HUES64 (cell line): ENCODE data around the gene LPAR1.

Experiments
- H3K27ac ChIP-seq: 2 replicates; pipeline ENCODE4 v1.7.0; 2013; ENCODE audit warnings: low read depth, low read length, inconsistent platforms
- H3K27me3 ChIP-seq: 2 replicates; pipeline ENCODE4 v1.6.1; 2013; ENCODE audit warnings: mild to moderate bottlenecking, low read length; ENCODE audit not compliant: insufficient read depth
- H3K36me3 ChIP-seq: 2 replicates; pipeline ENCODE4 v1.6.1; 2013; ENCODE audit warnings: mild to moderate bottlenecking, low read length; ENCODE audit not compliant: insufficient read depth
- H3K4me1 ChIP-seq: 2 replicates; pipeline ENCODE4 v1.6.1; 2013; ENCODE audit warnings: mild to moderate bottlenecking, low read length, moderate library complexity; ENCODE audit not compliant: insufficient read depth
- H3K4me3 ChIP-seq: 2 replicates; pipeline ENCODE4 v1.5.1; 2013; ENCODE audit warnings: mild to moderate bottlenecking, low read length, moderate library complexity
- H3K9ac ChIP-seq: 2 replicates; pipeline ENCODE4 v1.6.1; 2013; ENCODE audit warnings: mild to moderate bottlenecking, low read depth, low read length
- H3K9me3 ChIP-seq: 2 replicates; pipeline ENCODE4 v1.6.1; 2013; ENCODE audit warnings: low read depth, low read length; ENCODE audit not compliant: insufficient read depth
- WGBS: fragments of 150-250, 120-280 bp; methylation state at CpG from one replicate; pipeline ENCODE4 v1.1.7; 2013; ENCODE audit warnings: missing lambda C conversion rate; 5-methylcytosine and 5-hydroxymethylcytosine counted together

Gene LPAR1

GRCh38 chr9:110919050-110919435, 119.2 kb downstream of the LPAR1 start:
- H3K27ac ChIP-seq = no peak overlapping the region
- H3K27me3 ChIP-seq = no peaks in the 10 kb centered on the region
- H3K9me3 ChIP-seq = no peaks in the 10 kb centered on the region; the same call in 1 of the 2 replicates
- no peaks in the 10 kb centered on the region for H3K4me1 ChIP-seq
- no peaks in the 10 kb centered on the region for H3K36me3 ChIP-seq
- WGBS = 94% methylated on average over 3 of the region's 3 CpGs
- H3K9ac ChIP-seq = no peak overlapping the region
- no peak overlapping the region for H3K4me3 ChIP-seq

- no peaks in the 10 kb centered on the region; the same call in 1 of the 2 replicates for H3K9me3 ChIP-seq
- no peak overlapping the region for H3K9ac ChIP-seq
- H3K27me3 ChIP-seq = no peaks in the 10 kb centered on the region
- no peak overlapping the region for H3K27ac ChIP-seq
- no peaks in the 10 kb centered on the region for H3K36me3 ChIP-seq
- H3K4me3 ChIP-seq = no peak overlapping the region
- 98% methylated on average over 1 of the region's 1 CpG for WGBS
- no peaks in the 10 kb centered on the region for H3K4me1 ChIP-seq
Observed at GRCh38 chr9:110918316-110919049, 119.8 kb downstream of the LPAR1 start.

GRCh38 chr9:110916403-110916802, 121.9 kb downstream of the LPAR1 start:
- H3K9me3 ChIP-seq = no peaks in the 10 kb centered on the region; the same call in 1 of the 2 replicates
- no peaks in the 10 kb centered on the region for H3K27me3 ChIP-seq
- H3K27ac ChIP-seq = no peak overlapping the region
- no peak overlapping the region for H3K9ac ChIP-seq
- H3K4me3 ChIP-seq = no peak overlapping the region
- no peaks in the 10 kb centered on the region for H3K36me3 ChIP-seq
- WGBS = 60% methylated on average over 1 of the region's 2 CpGs
- no peaks in the 10 kb centered on the region for H3K4me1 ChIP-seq

- Histone ChIP-seq H3K27me3 (no peaks in the 10 kb centered on the region), H3K4me3 (no peak overlapping the region), H3K36me3 (no peaks in the 10 kb centered on the region; the same call in 1 of the 2 replicates), H3K9me3 (peaks cover 14% of the 10 kb centered on the region), H3K4me1 (no peaks in the 10 kb centered on the region), H3K27ac (no peak overlapping the region), H3K9ac (no peak overlapping the region)
- WGBS = 95% methylated on average over 5 of the region's 7 CpGs
Observed at GRCh38 chr9:110912419-110913291, 125.6 kb downstream of the LPAR1 start.

GRCh38 chr9:110911659-110912418, 126.4 kb downstream of the LPAR1 start:
- H3K4me1 ChIP-seq = no peaks in the 10 kb centered on the region
- WGBS = 93% methylated on average over 4 of the region's 4 CpGs
- no peaks in the 10 kb centered on the region for H3K27me3 ChIP-seq
- H3K9ac ChIP-seq = no peak overlapping the region
- peaks cover 14% of the 10 kb centered on the region for H3K9me3 ChIP-seq
- no peak overlapping the region for H3K4me3 ChIP-seq
- H3K27ac ChIP-seq = no peak overlapping the region
- no peaks in the 10 kb centered on the region; the same call in 1 of the 2 replicates for H3K36me3 ChIP-seq

- no peak overlapping the region for H3K9ac ChIP-seq
- H3K27me3 ChIP-seq = no peaks in the 10 kb centered on the region
- H3K36me3 ChIP-seq = no peaks in the 10 kb centered on the region; the same call in 1 of the 2 replicates
- H3K4me3 ChIP-seq = no peak overlapping the region
- H3K27ac ChIP-seq = no peak overlapping the region
- 95% methylated on average over 2 of the region's 2 CpGs for WGBS
- peaks cover 14% of the 10 kb centered on the region for H3K9me3 ChIP-seq
- no peaks in the 10 kb centered on the region for H3K4me1 ChIP-seq
Observed at GRCh38 chr9:110908894-110909293, 129.4 kb downstream of the LPAR1 start.

GRCh38 chr9:110900917-110901316, 137.4 kb downstream of the LPAR1 start:
- Histone ChIP-seq H3K9ac (no peak overlapping the region), H3K4me3 (no peak overlapping the region), H3K9me3 (peaks cover 4% of the 10 kb centered on the region), H3K27me3 (no peaks in the 10 kb centered on the region), H3K27ac (no peak overlapping the region), H3K4me1 (no peaks in the 10 kb centered on the region), H3K36me3 (no peaks in the 10 kb centered on the region)
- WGBS = 96% methylated on average over 6 of the region's 6 CpGs

GRCh38 chr9:110900456-110900855, 137.8 kb downstream of the LPAR1 start:
- no peaks in the 10 kb centered on the region for H3K4me1 ChIP-seq
- no peak overlapping the region for H3K9ac ChIP-seq
- H3K27ac ChIP-seq = no peak overlapping the region
- no peaks in the 10 kb centered on the region for H3K27me3 ChIP-seq
- no peak overlapping the region for H3K4me3 ChIP-seq
- no peaks in the 10 kb centered on the region for H3K36me3 ChIP-seq
- 90% methylated on average over 1 of the region's 1 CpG for WGBS
- peaks cover 4% of the 10 kb centered on the region for H3K9me3 ChIP-seq

GRCh38 chr9:110898866-110899265, 139.4 kb downstream of the LPAR1 start:
- no peak overlapping the region for H3K9ac ChIP-seq
- no peaks in the 10 kb centered on the region for H3K36me3 ChIP-seq
- H3K4me1 ChIP-seq = no peaks in the 10 kb centered on the region
- H3K27ac ChIP-seq = no peak overlapping the region
- H3K9me3 ChIP-seq = peaks cover 4% of the 10 kb centered on the region
- H3K27me3 ChIP-seq = no peaks in the 10 kb centered on the region
- 100% methylated on average over 2 of the region's 2 CpGs for WGBS
- H3K4me3 ChIP-seq = no peak overlapping the region

GRCh38 chr9:110898358-110898757, 139.9 kb downstream of the LPAR1 start:
- WGBS = 97% methylated on average over 6 of the region's 7 CpGs
- Histone ChIP-seq H3K9me3 (peaks cover 4% of the 10 kb centered on the region), H3K36me3 (no peaks in the 10 kb centered on the region), H3K9ac (no peak overlapping the region), H3K4me1 (no peaks in the 10 kb centered on the region), H3K4me3 (no peak overlapping the region), H3K27ac (no peak overlapping the region), H3K27me3 (no peaks in the 10 kb centered on the region)

- no peaks in the 10 kb centered on the region for H3K36me3 ChIP-seq
- H3K4me3 ChIP-seq = no peak overlapping the region
- H3K27me3 ChIP-seq = no peaks in the 10 kb centered on the region
- H3K27ac ChIP-seq = no peak overlapping the region
- H3K9ac ChIP-seq = no peak overlapping the region
- no peaks in the 10 kb centered on the region for H3K4me1 ChIP-seq
- peaks cover 4% of the 10 kb centered on the region; the same call in 1 of the 2 replicates for H3K9me3 ChIP-seq
- 94% methylated on average over 1 of the region's 1 CpG for WGBS
Observed at GRCh38 chr9:110897943-110898342, 140.3 kb downstream of the LPAR1 start.
